DMS 273 (cell line): Measurements from ENCODE around the gene ARHGAP26.

Source experiments
- DNase-seq: peaks from one replicate; lab custom pipeline; 2025; ENCODE audit not compliant: unreplicated experiment; lab: John Stamatoyannopoulos, UW

ARHGAP26 gene

GRCh38 chr5:142810081-142810480 lies 39.9 kb downstream of the ARHGAP26 start:
- DNase-seq = no peak

DNA sequence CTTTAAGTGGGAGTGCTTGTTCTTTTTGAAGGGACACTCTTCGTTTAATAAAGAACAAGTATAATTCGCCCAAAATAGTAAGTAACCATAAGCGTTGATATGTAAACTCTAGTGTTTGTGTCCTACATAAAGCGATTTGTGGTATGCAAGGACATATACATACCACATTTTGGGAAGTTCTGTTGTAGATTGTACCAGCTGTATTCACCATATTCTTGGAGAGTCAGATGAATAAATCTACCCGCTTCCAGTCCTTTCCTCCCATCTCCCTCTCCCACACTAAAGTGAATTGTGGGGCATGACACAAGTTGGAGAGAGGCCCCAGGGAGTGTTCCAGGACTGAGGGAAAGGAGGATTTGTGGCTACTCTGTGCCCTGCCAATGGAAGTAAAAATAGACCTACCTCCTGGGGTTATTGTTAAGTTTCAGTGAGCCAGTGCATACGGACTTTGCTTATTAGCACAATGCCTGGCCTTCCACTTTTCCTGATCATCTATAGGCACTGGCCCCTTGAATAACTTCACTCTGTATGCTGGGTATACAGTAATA lies 40.6 kb downstream of the ARHGAP26 start:
- no peak for DNase-seq

- DNase-seq = no peak
Observed at GRCh38 chr5:142811866-142812557, 41.8 kb downstream of the ARHGAP26 start.

- DNase-seq = no peak
Observed at GRCh38 chr5:142813220-142813619, 43.0 kb downstream of the ARHGAP26 start.

DNA sequence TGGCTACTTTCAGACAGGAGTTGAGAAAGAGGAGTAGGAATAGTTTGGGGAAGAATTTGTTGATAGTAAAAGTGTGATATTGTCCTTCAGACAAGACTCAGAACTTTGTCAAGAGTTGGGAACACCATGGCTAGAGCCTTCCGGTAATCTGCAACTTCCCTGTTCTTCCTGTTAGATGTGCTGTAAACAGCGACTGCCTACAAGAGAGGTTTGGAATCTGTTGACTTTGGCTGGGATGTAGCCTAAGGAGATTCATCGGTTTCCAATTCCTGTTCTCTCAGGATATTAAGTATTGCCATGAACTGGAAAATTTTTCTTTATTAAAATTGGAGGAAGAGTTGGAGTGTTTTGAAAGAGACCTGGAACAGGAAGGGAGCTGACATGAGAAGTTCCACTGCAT lies 43.9 kb downstream of the ARHGAP26 start:
- no peak for DNase-seq

DNA sequence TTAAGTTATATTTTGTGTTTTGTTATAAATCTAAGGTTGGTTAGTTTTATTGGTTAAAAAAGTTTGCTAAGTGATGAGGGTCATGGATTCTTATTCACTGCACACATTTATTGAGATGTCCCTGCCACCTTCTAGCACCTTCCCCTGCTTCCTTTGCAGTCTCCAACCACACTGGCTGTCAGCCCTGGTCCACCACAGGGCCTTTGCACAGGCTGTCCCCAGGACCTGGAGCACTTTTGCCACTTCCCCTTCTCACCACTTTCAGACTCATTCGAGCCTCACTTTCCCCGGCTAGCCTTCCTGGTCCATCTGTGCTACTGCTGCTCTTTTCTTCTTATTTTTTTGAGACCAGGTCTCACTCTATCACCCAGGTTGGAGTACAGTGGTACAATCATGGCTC lies 45.3 kb downstream of the ARHGAP26 start:
- DNase-seq = no peak

GRCh38 chr5:142816531-142817430 lies 46.6 kb downstream of the ARHGAP26 start:
- peak; percentile 79 for DNase-seq

- no peak for DNase-seq
Observed at GRCh38 chr5:142817949-142818431, 47.8 kb downstream of the ARHGAP26 start.

- DNase-seq = no peak
Observed at GRCh38 chr5:142819292-142819691, 49.1 kb downstream of the ARHGAP26 start.

- DNase-seq = no peak
Observed at GRCh38 chr5:142819825-142820224, 49.6 kb downstream of the ARHGAP26 start.

DNA sequence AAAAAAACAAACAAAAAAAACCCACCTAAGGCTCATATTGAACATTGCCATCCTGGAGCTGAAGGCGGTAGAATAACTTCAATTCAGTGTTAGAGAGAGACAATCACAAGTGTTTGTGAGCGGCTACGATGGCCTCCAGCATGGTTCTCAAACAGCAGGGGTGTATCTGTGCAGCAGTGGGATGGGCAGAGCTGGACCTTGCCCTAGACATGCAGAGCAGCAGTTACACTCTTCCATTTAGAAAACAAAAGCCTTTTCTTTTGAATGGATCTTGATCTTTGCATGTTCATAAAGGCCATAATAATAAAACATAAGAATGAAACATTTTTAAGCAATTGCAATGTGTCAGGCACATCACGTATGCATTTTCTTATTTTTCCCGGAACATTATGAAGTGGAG lies 50.3 kb downstream of the ARHGAP26 start:
- DNase-seq = no peak

- no peak for DNase-seq
Observed at GRCh38 chr5:142821034-142821732, 51.0 kb downstream of the ARHGAP26 start.

DNA sequence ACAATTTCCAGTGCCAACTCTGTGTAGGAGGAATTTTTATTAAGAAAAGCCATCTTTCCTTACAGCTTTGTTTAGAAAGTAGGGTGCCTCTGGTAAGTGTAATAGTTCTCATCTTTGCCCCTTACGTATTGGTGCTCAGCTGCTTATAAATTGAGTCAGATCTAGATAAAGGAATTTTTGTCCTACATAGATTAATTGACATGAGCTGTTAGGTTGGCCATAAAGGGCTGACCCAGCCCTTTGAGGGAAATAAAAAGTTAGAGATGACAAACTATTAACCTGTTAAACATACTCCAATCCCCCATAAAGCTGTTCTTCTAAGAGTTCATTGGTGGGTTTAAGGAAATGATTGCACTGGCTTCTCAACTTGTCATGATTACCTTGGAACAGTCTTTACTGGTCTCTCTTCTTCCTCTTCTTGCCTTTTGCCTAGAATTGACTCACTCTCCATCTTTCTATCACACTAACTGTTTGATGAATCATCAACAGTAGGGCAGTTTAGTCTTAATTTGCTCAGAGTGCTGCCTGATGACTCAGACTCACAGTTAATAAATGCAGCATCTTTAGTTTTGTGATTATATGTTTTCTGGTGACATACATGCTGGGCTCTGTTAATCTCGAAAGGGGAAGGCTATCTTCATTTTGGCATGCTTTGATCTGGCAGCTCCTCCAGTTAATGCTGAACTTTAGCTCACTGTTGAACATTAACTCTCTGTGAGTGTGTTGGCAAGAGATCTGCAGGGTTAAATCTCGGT lies 51.7 kb downstream of the ARHGAP26 start:
- peak; percentile 22 for DNase-seq

- DNase-seq = peak; percentile 24
Observed at GRCh38 chr5:142823126-142823525, 52.9 kb downstream of the ARHGAP26 start.

DNA sequence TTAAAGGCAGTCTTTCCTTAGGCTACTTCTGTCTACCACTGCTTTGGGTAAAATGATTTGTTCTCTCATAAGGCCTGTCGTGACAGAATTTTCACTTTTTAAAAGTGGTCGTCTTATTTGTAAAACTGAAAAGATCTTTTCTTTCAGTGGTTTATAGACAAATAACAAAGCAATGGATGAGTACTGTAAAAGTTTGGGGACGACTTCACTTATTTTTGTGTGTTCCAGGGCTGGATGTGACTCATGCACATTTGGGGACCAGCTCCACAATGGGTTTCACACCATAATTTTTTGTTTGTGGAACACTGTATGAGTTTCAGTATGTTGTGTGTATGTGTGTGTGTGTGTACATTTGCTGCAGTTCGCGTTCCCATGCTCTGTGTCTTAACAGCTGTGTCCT lies 53.6 kb downstream of the ARHGAP26 start:
- DNase-seq = no peak

GRCh38 chr5:142824391-142824790 lies 54.2 kb downstream of the ARHGAP26 start:
- no peak for DNase-seq

GRCh38 chr5:142825378-142826089 lies 55.4 kb downstream of the ARHGAP26 start:
- DNase-seq = no peak

GRCh38 chr5:142826093-142826492 lies 55.9 kb downstream of the ARHGAP26 start:
- no peak for DNase-seq

- no peak for DNase-seq
Observed at GRCh38 chr5:142826741-142827492, 56.7 kb downstream of the ARHGAP26 start.
